K562 (cell line): ENCODE data around the gene GIPC3. TPM values are rescaled to one million over a fixed set of nuclear protein-coding genes. Genes with fewer than 3 reads are reported as not detected.

Source experiments
- BRCA1 ChIP-seq, 2 experiments: fragments of 450-650 bp in 1 of 2; sonication (generic) in 1 of 2; formaldehyde crosslinking in 1 of 2; IDR thresholded peaks; 2 replicates each; pipeline versions ENCODE4 v1.5.0 to v1.6.1; 2017 to 2020; ENCODE audit warnings: mild to moderate bottlenecking in 1 of 2, missing genetic modification reagents in 1 of 2
- CAMTA2 ChIP-seq: fragments of 250-450 bp; sonication (Bioruptor Pico); conservative IDR thresholded peaks from 2 replicates; pipeline ENCODE4 v1.5.1; 2022
- CBFA2T3 ChIP-seq: fragments of 450-650 bp; IDR thresholded peaks from 2 replicates; pipeline ENCODE4 v1.6.1; 2017
- CXXC5 ChIP-seq: fragments of 250-450 bp; sonication (Bioruptor Pico); IDR thresholded peaks from 2 replicates; pipeline ENCODE4 v1.8.0; 2022; ENCODE audit warnings: inconsistent platforms, mild to moderate bottlenecking, moderate library complexity
- DMBX1 ChIP-seq: fragments of 250-450 bp; sonication (Bioruptor Pico); IDR thresholded peaks from 2 replicates; pipeline ENCODE4 v1.8.0; 2022; ENCODE audit warnings: inconsistent platforms, mild to moderate bottlenecking, moderate library complexity, borderline replicate concordance
- GATAD2B ChIP-seq: fragments of 450-650 bp; IDR thresholded peaks from 2 replicates; pipeline ENCODE4 v1.6.1; 2017; ENCODE audit warnings: mild to moderate bottlenecking, borderline replicate concordance
- KAT8 ChIP-seq: fragments of 450-650 bp; IDR thresholded peaks from 2 replicates; pipeline ENCODE4 v1.6.1; 2016; ENCODE audit warnings: low read depth, mild to moderate bottlenecking
- KDM4B ChIP-seq, 2 experiments: fragments of 450-650 bp in 1 of 2; sonication (generic) in 1 of 2; IDR thresholded peaks; 2 replicates each; pipeline ENCODE4 v1.6.1; 2016 to 2017; ENCODE audit warnings: borderline replicate concordance in 2 of 2, antibody characterized with exemption in 1 of 2, low read depth in 1 of 2, mild to moderate bottlenecking in 1 of 2
- MCM2 ChIP-seq: fragments of 450-650 bp; IDR thresholded peaks from 2 replicates; pipeline ENCODE4 v1.6.1; 2017; ENCODE audit warnings: low read depth, mild to moderate bottlenecking
- MEIS2 ChIP-seq: fragments of 450-650 bp; IDR thresholded peaks from 2 replicates; pipeline ENCODE4 v1.6.1; 2014; ENCODE audit warnings: mild to moderate bottlenecking; ENCODE audit not compliant: partially characterized antibody
- MLX ChIP-seq, 2 experiments: fragments of 450-650 bp in 1 of 2; sonication (generic) in 1 of 2; formaldehyde crosslinking; conservative IDR thresholded peaks; 2 replicates each; pipeline versions ENCODE4 v1.4.0 to v1.8.1; 2020 to 2022; ENCODE audit warnings: mild to moderate bottlenecking in 1 of 2, missing genetic modification reagents in 1 of 2
- NEUROD1 ChIP-seq: fragments of 150-350 bp; IDR thresholded peaks from 2 replicates; pipeline ENCODE4 v1.6.1; 2014; ENCODE audit warnings: borderline replicate concordance, low read length, low read depth; ENCODE audit not compliant: partially characterized antibody
- NFE2L1 ChIP-seq: fragments of 450-650 bp; IDR thresholded peaks from 2 replicates; pipeline ENCODE4 v1.6.1; 2016; ENCODE audit warnings: missing genetic modification characterization, low read depth, mild to moderate bottlenecking, missing compliant biosample characterization, moderate library complexity, borderline replicate concordance
- POLR2H ChIP-seq: IDR thresholded peaks from 2 replicates; pipeline ENCODE4 v1.6.1; 2016; ENCODE audit warnings: missing genetic modification characterization, low read depth, mild to moderate bottlenecking, control low read depth, missing compliant biosample characterization, moderate library complexity
- RBM34 ChIP-seq: fragments of 200-400 bp; formaldehyde crosslinking; IDR thresholded peaks from 2 replicates; pipeline ENCODE4 v1.6.1; 2018; ENCODE audit warnings: low read length, borderline replicate concordance; ENCODE audit not compliant: insufficient read depth
- SIX5 ChIP-seq, 2 experiments: IDR thresholded peaks; 2 replicates each; pipeline ENCODE4 v1.6.1; 2011; ENCODE audit warnings: low read length in 2 of 2, borderline replicate concordance in 1 of 2, low read depth in 1 of 2, mild to moderate bottlenecking in 1 of 2, moderate library complexity in 1 of 2; ENCODE audit not compliant: insufficient read depth in 1 of 2
- SRSF7 ChIP-seq: fragments of 200-400 bp; formaldehyde crosslinking; optimal IDR thresholded peaks from 2 replicates; pipeline ENCODE3; 2017; ENCODE audit warnings: mild to moderate bottlenecking, low read depth, low read length
- STAT5B ChIP-seq: fragments of 250-450 bp; sonication (Bioruptor Pico); IDR thresholded peaks from 2 replicates; pipeline ENCODE4 v1.8.0; 2021; ENCODE audit warnings: mild to moderate bottlenecking, inconsistent platforms
- TCF3 ChIP-seq: sonication (generic); formaldehyde crosslinking; IDR thresholded peaks from 2 replicates; pipeline ENCODE4 v1.4.0; 2020; ENCODE audit warnings: mild to moderate bottlenecking, missing genetic modification reagents
- YY1 ChIP-seq, 3 experiments: IDR thresholded peaks; 2 replicates each; pipeline ENCODE4 v1.6.1; 2011; ENCODE audit warnings: low read length in 2 of 3, mild to moderate bottlenecking in 2 of 3, moderate library complexity in 2 of 3, borderline replicate concordance in 1 of 3, control low read depth in 1 of 3, low read depth in 1 of 3; ENCODE audit not compliant: insufficient read depth in 3 of 3, insufficient replicate concordance in 2 of 3, control insufficient read depth in 1 of 3, insufficient read length in 1 of 3; ENCODE audit errors: extremely low read depth in 1 of 3
- ZBED1 ChIP-seq: IDR thresholded peaks from 2 replicates; pipeline ENCODE4 v1.6.1; 2014
- ZNF143 ChIP-seq: sonication (generic); formaldehyde crosslinking; IDR thresholded peaks from 2 replicates; pipeline ENCODE4 v1.9.0; 2022; ENCODE audit warnings: mild to moderate bottlenecking, missing genetic modification reagents
- ZNF174 ChIP-seq: fragments of 250-450 bp; sonication (Bioruptor Pico); IDR thresholded peaks from 2 replicates; pipeline ENCODE4 v1.4.0; 2020; ENCODE audit warnings: mild to moderate bottlenecking
- ZNF24 ChIP-seq: fragments of 450-650 bp; IDR thresholded peaks from 2 replicates; pipeline ENCODE4 v1.6.1; 2016
- polyA plus RNA-seq, 8 experiments: library from polyadenylated mRNA; depleted of rRNA in 4 of 8; stranded (reverse) in 5 of 8; unstranded in 3 of 8; fragments of >200 nt; fragmentation: Nextera tagmentation in 2 of 8; fragmentation: Illumina TruSeq in 1 of 8; extraction: Ambion mirVana in 2 of 8; extraction: Trizol in 1 of 8; gene quantifications; 2 replicates each; pipeline versions ENCODE4 v1.2.1 to v1.2.3, GENCODE V29; 2011 to 2014; ENCODE audit warnings: inconsistent platforms in 1 of 8, missing spikeins in 1 of 8
- total RNA-seq, 7 experiments: library from RNA; depleted of rRNA in 6 of 7; stranded (reverse); fragments of >200 nt in 6 of 7; fragmentation: Illumina TruSeq in 2 of 7; extraction: Trizol in 2 of 7; gene quantifications; 2 replicates each; pipeline versions ENCODE4 v1.2.1 to v1.2.3, GENCODE V29; 2011 to 2021; ENCODE audit warnings: low replicate concordance in 1 of 7
- TF ChIP-seq, protein P1 (sequence below): fragments of 450-650 bp; formaldehyde crosslinking; IDR thresholded peaks from 2 replicates; pipeline ENCODE4 v1.4.0; 2020; ENCODE audit warnings: mild to moderate bottlenecking
- TF ChIP-seq, protein P2 (sequence below): fragments of 450-650 bp; IDR thresholded peaks from 2 replicates; pipeline ENCODE4 v1.6.1; 2016; ENCODE audit warnings: low read depth, mild to moderate bottlenecking, moderate library complexity

GIPC3 gene
- total and polyA plus RNA-seq, 9 of the 15 experiments (the other 6 are each of a cell fraction or from before 2014, with no cell fraction given), result 0.03 to 3.6 (median 1.5) TPM; not detected in 1

DNA sequence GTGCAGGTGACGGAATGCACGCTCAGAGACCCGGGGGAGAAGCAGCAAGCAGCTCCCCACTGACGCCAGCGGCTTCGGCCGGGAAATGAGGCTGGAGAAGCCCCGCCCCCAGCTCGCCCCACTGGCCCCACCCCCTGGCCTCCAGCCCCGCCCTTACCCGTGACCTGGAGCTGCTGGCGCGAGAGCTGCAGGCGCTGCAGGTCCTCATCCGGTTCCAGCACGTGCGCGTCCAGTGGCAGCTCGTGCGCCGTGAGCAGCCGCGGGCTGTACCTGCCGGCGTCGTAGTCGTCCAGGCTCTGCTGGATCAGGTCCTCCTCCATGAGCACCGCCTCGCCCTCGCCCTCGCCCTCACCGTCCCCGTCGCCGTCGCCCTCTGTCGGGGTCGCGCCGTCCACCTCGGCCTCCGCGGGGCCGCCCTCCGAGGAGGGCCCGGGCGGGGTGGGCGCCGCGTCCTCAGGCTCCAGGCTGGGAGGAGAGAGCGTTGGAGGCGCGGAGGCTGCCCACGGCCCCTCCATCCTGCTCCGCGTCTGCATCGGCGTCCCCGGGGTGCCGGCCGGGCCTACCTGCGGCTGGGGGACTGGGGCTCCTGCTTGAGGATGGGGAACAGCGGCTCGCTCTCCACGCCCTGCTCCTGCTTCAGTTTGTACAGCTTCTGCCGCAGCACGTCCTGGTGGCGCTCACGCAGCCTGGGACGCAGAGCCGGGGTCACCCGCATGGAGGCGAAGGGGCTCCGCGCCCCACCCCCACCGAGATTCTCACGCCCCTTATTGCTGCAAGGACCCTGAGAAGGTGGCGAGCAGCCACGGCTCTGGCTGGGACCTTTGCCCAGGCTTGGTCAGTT, 27.8 kb downstream of the GIPC3 start (continued):
- TF ChIP-seq STAT5B (no peak), ZNF143 (CRISPR knock-in tag) (no peak), MLX (CRISPR knock-in tag; conservative IDR thresholded peaks at IDR 0.05) (peak in 1 of 2 experiments; percentile 86; a peak in 2 of 4 replicates), BRCA1 (IDR thresholded peaks at IDR 0.05) (no peak), BRCA1 (CRISPR knock-in tag; IDR thresholded peaks at IDR 0.05) (no peak), CBFA2T3 (no peak), YY1 (IDR thresholded peaks at IDR 0.05; ENCODE audit: borderline replicate concordance in 1 of 3, control insufficient read depth in 1 of 3, extremely low read depth in 1 of 3, insufficient read depth in 3 of 3, insufficient read length in 1 of 3, insufficient replicate concordance in 2 of 3, low read depth in 1 of 3, low read length in 2 of 3) (peak in 1 of 3 experiments; percentile 6), CXXC5 (CRISPR knock-in tag) (peak; percentile 82), KDM4B (IDR thresholded peaks at IDR 0.05; ENCODE audit: borderline replicate concordance in 2 of 2, low read depth in 1 of 2) (no peak), DMBX1 (peak; percentile 73; the same call in 1 of the 2 replicates), NFE2L1 (tag) (no peak), ZBED1 (no peak), KAT8 (no peak), POLR2H (tag) (no peak), NEUROD1 (no peak), RBM34 (no peak), SRSF7 (no peak), SIX5 (IDR thresholded peaks at IDR 0.05; ENCODE audit: borderline replicate concordance in 1 of 2, insufficient read depth in 1 of 2, low read depth in 1 of 2, low read length in 2 of 2) (no peak), TCF3 (CRISPR knock-in tag) (no peak), ZNF24 (no peak), ZNF174 (CRISPR knock-in tag) (no peak), MEIS2 (no peak), GATAD2B (0 out of 2 replicates have a peak, but pooled peaks have one; percentile 27), CAMTA2 (CRISPR knock-in tag) (no peak), MCM2 (no peak)
- TF ChIP-seq, protein P1, sequence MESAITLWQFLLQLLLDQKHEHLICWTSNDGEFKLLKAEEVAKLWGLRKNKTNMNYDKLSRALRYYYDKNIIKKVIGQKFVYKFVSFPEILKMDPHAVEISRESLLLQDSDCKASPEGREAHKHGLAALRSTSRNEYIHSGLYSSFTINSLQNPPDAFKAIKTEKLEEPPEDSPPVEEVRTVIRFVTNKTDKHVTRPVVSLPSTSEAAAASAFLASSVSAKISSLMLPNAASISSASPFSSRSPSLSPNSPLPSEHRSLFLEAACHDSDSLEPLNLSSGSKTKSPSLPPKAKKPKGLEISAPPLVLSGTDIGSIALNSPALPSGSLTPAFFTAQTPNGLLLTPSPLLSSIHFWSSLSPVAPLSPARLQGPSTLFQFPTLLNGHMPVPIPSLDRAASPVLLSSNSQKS (CRISPR knock-in tag), result no peak
- TF ChIP-seq, protein P2, sequence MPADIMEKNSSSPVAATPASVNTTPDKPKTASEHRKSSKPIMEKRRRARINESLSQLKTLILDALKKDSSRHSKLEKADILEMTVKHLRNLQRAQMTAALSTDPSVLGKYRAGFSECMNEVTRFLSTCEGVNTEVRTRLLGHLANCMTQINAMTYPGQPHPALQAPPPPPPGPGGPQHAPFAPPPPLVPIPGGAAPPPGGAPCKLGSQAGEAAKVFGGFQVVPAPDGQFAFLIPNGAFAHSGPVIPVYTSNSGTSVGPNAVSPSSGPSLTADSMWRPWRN, result peak; percentile 87
